ENCODE data around the gene ARHGAP30.
A peak's percentile ranks its signal among the peaks of the same experiment; 100 is the strongest.
"Not testable (repeated sequence)": the region's sequence is repeated elsewhere in the genome, so short reads cannot be mapped to it uniquely, and the experiment has no call there.

The ARHGAP30 gene

GRCh38 chr1:161071886-161072371 is 2.2 kb upstream of the ARHGAP30 start:
- peak; percentile 31 for DNase-seq (ENCODE audit: low read depth)

- DNase-seq (ENCODE audit: low read depth) = no peak
Measured at GRCh38 chr1:161070761-161071160, 1.1 kb upstream of the ARHGAP30 start.

DNA sequence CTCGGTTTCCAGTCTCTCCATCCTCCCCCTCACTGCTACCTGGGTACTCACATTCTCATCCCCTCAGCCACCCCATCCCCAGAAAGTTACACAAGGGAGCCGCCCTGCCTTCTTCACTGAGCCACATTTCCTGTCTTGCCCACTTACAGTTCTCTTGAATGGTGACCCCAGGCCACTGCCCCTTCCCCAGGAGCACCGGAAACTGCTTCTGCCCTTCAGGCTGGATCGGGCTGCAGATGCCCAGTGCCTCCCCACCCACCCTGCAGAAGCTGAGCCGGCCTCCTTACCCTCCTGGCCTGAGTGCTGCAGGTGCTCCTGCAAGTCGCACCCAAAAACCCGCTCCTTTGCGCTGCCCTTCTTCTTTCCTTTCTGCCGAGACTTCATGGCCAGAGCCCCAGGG is 450 bp downstream of the ARHGAP30 start:
- no peak for DNase-seq (ENCODE audit: low read depth)

DNA sequence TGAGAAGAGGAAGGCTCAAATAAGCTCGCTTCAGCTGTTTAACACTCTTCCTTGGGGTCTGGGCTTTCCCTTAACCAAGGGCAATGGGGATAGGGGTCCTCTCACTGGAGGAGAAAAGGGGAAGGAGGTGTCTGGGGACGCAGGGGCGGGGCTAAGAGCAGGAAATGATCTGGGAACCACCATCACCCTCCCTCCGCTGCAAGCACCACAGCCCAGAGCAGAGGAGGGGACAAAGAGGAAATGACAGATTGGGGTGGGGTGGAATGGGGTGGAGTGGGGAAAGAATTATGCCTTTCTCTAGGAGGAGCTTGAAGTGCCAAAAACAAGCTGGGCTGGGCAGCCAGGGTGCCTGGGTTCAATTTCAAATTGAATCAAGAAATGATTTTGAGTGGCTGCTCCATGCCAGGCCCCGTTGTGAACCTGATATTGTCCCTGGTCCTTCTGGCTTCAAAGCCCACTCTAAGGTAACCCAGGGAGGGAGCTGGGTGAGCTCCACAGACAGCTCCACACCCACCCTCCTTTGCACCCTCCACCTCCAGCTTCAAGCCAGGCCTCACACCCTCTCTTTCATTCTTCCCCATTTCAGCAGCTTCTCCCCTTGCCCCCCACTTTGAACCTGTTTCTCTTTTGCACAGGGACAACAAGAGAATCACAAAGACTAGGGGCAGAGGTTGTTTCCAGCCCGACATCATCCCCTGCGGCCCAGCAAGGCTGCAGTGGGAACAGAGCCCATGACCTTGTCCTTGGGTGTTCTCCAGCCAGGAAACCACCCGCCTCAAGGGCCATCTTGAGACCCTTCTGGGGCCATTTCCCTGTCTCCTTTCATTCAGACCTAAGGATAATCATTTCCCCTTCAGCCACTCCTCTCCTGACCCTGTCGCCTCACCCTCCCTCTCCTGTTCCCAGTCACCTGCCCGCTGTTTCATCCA is 1.1 kb downstream of the ARHGAP30 start:
- no peak for DNase-seq (ENCODE audit: low read depth)

DNA sequence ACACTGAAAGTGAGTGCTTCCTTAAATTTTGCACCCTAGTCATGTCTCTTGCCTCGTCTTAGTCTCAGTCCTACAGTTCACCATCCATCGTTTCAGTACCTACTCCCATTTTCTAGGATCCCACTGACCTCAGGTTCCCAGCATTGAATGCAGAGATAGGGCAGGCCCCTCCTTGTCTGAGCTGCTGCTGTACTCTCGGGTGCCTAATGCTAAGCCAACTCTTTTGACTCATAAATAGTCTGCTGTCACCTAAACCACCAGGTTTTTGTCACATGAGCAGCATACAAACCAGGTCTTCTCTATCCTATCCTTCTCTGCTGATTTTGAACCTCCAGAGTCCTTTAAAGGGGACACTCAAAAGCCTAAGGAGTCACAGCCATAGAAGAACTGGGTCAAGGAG is 3.0 kb downstream of the ARHGAP30 start:
- no peak for DNase-seq (ENCODE audit: low read depth)

- not testable (repeated sequence) for DNase-seq (ENCODE audit: low read depth)
Measured at GRCh38 chr1:161065681-161066080, 4.0 kb downstream of the ARHGAP30 start.

DNA sequence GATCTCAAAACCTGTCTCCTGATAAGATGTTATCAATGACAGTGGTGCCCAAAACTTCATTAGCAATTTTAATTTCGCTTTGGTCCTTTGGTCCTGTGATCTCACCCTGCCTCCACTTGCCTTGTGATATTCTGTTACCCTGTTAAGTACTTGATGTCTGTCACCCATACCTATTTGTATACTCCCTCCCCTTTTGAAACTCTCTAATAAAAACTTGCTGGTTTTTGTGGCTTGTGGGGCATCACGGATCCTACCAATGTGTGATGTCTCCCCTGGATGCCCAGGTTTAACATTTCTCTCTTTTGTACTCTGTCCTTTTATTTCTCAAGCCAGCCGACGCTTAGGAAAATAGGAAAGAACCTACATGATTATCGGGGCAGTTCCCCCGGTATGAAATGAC is 5.8 kb downstream of the ARHGAP30 start:
- DNase-seq (ENCODE audit: low read depth) = not testable (repeated sequence)

- DNase-seq (ENCODE audit: low read depth) = no peak
Measured at GRCh38 chr1:161061419-161061818, 8.3 kb downstream of the ARHGAP30 start.

- no peak for DNase-seq (ENCODE audit: low read depth)
Measured at GRCh38 chr1:161059293-161059692, 10.4 kb downstream of the ARHGAP30 start.

DNA sequence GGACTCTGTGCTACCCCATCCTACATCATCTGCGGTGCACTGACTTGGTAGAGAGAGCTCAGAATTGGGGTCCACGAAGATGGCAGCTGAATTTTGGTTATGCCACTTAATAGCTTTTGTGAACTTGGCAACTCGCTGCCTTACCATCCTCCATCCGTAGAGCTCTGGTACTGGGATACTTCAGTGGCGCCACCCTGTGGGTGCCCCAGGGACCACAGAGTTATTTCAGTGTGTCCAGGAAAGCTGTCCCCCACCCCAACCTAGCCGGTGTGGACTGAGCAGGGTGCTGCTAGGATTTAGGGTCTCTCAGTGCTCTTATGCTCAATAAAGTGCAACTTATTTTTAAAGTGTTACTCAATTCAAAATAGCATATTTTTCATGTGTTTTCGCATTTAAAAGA is 14.9 kb downstream of the ARHGAP30 start:
- DNase-seq (ENCODE audit: low read depth) = no peak

DNA sequence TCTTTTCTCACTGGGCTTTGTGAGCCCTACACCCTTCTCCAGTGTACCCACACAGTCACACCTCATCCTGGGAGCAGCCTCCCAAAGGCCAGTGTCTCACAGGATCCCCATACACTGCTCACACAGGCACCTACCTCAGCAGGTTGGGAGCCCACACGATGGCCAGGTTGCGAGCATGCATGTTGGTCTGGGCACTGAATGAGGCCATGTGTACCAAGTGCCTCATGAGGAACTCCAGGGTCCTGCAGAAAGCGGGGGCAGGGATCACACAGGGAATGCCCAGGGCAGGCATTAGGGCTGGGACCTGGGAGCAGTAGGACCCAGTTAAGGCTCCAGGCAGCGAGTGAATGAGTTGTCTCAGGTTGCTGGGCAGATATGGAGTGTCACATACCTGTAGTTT is 15.5 kb downstream of the ARHGAP30 start:
- no peak for DNase-seq (ENCODE audit: low read depth)

- DNase-seq (ENCODE audit: low read depth) = no peak
Measured at GRCh38 chr1:161052899-161053298, 16.8 kb downstream of the ARHGAP30 start.

DNA sequence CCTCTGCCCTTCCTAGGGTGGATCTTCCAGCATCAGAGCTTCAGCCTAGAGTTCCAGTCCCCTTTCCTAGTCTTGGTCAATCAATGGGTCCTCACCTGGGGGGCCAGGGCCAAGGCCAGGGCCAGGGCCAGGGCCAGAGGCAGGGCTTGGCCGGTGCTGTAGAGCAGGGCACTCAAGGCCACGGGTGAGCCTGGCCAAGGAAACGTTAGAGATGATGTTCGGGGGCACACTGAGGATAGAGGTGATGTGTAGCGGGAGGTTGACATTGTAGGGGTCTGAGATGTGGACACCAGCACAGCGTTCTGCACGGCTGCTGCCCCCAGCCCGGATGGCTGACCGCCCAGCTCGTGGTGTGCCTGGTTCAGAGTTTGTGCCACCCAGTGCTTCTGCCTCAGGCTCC is 18.5 kb downstream of the ARHGAP30 start:
- no peak for DNase-seq (ENCODE audit: low read depth)

- no peak for DNase-seq (ENCODE audit: low read depth)
Measured at GRCh38 chr1:161048949-161049722, 20.6 kb downstream of the ARHGAP30 start.

GRCh38 chr1:161047436-161048420 is 22.0 kb downstream of the ARHGAP30 start:
- no peak for DNase-seq (ENCODE audit: low read depth)

DNA sequence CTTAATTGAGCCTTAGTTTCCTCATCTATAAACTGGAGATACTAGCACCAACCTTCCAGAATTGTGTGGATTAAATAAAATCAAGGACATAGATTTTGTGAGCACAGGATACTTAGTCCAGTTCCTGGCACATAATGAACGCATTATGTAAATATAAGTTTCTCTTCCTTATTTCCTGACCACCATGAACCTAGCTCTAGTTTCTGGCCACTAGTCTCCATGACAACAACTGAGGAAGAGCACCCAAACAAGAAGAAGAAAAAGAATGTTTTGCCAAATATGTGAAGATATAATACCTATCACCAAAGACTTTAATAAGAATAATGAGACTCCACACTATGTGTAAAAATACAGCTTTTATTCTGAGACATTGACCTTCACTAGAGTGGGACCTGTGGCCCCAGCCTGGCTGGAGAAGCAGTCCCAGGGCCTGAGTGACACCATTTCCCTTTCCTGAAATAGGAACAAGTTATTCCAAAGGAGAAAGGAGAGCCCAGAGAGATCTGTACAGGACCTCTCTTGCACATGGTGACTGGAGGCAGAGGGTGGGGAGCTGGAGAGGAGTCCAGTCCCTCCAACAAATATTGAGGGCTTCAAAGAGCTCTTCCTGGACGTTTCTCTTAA is 23.0 kb downstream of the ARHGAP30 start:
- DNase-seq (ENCODE audit: low read depth) = no peak

DNA sequence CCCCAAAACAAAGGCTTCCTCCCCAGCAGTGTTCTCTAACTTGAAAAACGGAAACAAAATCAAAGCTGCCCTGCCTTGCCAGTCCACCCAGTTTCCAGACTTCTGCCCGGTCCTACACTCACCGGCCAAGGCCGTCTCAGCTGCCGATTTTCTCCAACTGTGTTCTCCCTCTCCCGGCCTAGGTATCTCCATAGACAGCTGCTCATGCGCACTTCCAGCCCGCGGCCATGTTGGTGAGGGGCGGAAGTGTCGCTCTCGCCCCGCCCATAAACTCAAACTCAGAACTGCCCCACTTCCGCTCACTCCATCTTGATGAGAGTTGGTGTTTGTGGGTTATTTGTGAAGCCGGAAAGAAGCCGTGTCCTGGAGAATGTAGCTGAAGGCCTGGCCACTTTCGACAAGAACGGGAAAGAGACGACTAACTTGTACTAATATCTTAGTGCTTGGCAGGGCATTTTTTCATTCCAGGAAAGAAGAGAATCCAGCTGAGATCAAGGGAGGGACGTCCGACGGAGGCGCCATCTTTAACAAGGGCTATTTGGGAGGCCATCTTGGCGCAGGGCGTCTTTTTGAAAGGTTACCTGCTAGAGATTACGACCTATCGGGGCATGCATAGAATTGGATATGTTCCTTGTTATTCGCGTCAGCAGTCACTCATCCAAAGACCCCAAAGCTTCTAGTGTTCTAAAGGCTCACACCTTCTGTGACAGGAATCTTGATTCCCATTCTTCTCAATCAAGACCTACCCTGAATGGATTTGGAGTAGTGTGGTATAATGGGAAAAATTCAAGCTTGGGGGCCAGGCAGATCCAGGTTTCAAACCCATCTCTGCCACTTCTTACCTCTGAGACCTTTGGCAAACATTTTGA is 23.7 kb downstream of the ARHGAP30 start, which contains the start of gene USF1:
Gene USF1, minus strand, starts transcription at position 242 of the 869 bp plus-strand sequence. CDS start 2,702 bp downstream, outside the sequence.
- DNase-seq (ENCODE audit: low read depth) = peak; percentile 93

DNA sequence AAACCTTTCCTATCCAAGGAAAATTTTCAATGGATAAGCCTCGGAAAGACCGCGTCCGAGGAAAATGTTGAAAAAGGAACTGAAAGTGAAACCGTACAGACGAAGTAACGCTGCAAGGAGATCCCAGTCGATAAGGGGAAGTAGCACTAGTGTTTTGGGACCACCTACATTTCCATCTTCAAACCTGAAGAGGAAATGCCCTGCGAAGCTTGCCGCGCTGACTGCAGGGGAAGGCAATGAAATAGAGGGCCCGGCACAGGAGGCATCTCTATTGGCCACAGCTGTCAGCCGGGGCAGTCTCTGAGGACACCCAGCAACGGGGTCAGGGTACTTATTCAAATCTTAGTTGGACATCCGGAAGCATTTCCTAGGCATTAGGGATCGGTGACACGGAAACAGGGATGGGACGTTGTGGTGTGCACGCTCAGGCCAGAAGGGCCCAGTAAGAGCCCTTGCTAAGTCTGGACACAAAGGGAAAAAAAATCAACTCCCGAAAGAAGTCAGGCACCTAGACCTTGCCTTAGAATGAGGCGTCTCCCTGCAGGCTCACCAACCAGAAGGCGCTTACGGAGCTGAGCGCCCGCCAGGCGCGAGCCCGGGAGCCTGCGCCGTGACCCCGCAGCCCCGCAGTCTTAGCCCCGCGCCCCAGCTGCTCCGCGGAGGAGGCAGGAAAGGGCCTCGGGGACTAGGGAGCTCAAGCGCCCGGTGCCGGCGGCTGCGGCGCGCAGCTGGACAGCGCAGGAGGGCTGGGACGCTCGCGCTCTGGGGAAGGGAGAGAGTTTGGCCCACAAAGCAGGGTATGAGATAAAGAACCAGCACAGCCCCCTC is 24.6 kb downstream of the ARHGAP30 start:
- DNase-seq (ENCODE audit: low read depth) = peak; percentile 69

- DNase-seq (ENCODE audit: low read depth) = no peak
Measured at GRCh38 chr1:161044535-161044907, 25.2 kb downstream of the ARHGAP30 start.
